Stimulated activated CD8-positive, alpha-beta memory T cell treated with anti-CD3 and anti-CD28 coated beads, Interleukin-12 subunit alpha, Interleukin-12 subunit beta, amount 100 ng/mL, for 24 hours (primary cell): ENCODE results near the gene NRIP3.

Experiments
- DNase-seq: peaks from one replicate; pipeline ENCODE4 v3.0.0-alpha.2; 2020; ENCODE audit errors: extremely low read depth

Gene NRIP3

DNA sequence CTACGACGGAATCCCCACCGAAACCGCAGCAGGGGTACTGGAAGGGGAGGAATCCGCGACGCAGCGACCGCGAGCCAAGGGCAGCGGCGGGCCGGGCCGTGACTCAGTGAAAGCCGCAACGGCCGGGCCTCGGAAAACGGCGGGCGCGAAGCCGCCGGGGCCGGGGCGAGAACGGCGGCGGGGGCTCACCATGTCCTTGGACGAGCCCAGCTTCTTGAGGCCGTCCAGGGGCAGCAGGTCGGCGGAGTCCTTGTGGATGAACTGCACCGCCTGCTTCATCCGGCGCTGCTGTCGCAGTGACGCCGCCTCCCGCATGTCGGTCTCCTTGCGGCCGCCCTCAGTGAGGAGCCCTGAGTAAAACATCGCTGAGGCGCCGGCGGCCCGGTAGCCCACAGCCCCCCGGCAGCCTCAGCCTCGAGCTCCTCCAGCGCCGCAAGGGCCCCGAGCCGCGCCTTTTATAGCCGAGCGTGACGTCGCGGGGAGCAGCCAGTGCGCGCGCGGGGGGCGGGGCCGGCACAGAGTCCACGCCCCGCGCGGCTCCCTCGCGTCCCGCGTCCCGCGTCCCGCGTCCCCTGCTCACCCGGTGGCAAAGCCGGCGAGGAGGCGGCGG is at the start of gene NRIP3:
TSS of gene NRIP3 (minus strand) at position 429 of the 610 bp plus-strand sequence. CDS start at position 363, 66 bp downstream.
- peak; percentile 25 for DNase-seq

GRCh38 chr11:9052316-9052715 is 48.5 kb upstream of the NRIP3 start:
- DNase-seq, result no peak

DNA sequence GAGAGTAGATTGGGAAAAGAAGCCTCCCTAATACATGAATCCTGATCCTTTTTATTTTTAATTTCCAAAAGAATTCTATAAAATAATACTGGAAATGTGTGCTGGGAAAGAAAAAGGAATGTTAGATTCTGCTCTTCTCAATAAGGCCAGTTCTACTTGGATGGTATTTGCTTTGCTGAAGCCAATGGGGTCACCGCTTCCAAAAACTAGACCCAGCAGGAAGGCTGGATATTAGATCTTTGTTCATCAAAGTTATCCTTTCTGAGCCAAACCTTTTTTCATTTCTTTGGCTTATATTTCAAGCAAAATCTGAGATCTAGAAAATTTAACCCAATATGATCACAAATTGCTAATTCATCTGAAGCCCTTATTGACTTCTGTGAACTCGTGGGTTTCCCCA is 46.2 kb upstream of the NRIP3 start:
- no peak for DNase-seq

DNA sequence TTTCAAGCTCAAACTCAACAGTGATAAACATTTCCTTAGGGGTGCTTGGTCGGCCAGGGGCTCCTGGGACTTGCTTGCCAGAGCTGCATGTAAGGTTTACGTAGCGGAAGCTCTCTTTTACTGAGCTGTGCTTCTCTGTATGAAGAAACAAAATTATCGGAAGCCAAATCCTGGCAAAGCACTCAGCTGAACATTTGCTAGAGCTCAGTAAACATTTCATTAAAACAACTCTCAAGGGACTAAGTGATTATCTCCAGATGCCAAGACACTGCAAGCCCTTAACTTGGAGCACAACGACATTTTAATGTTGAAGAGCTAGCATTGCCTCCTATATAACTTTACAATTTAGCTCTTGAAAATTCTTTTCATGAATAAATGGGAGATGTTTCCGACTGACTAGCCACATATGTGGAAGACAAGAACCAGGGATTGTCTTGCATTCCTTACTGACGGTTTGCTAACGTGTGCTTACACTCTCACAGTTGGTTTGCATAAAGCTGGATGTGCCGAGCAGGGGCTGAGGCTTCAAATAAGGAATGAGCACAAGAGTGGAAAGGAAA is 44.2 kb upstream of the NRIP3 start:
- DNase-seq, result no peak

- no peak for DNase-seq
Measured at GRCh38 chr11:9046481-9046880, 42.7 kb upstream of the NRIP3 start.

GRCh38 chr11:9042488-9042887 is 38.7 kb upstream of the NRIP3 start:
- DNase-seq, result no peak

- no peak for DNase-seq
Measured at GRCh38 chr11:9041747-9042146, 37.9 kb upstream of the NRIP3 start.

- DNase-seq, result no peak
Measured at GRCh38 chr11:9040410-9040809, 36.6 kb upstream of the NRIP3 start.

DNA sequence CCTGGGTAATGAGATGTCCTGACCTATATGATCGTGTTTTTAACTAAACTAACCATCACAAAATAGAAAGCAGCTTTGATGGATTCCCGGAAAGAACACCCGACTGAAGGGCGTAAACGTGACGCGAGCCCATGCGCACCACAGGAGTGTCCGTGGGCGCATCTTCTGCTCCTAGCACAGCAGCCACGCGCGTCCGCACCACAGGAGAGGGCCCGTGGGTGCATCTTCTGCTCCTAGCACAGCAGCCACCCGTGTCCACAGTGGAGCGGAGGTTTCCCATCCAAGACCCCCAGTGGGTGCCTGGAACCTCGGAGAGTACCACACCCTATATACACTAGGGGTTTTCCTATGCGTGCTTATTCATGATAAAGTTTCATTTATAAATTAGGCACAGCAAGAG is 36.1 kb upstream of the NRIP3 start:
- no peak for DNase-seq

GRCh38 chr11:9039198-9039597 is 35.4 kb upstream of the NRIP3 start:
- no peak for DNase-seq

DNA sequence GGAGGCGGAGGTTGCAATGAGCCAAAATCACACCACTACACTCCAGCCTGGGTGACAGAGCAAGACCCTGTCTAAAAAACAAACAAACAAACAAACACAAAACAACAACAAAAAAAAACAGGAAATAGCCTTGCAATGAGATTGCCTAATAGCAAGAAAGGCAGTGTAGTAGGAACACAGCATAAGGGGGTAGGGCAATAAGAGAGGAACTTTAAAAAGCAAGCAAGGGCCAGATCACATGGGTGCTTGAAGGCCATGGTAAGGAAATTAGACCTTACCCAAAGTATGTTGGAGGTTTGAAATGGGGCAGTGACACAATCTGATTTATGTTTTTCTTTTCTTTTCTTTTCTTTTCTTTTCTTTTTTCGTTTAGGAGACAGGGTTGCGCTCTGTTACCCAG is 34.7 kb upstream of the NRIP3 start:
- no peak for DNase-seq

GRCh38 chr11:9037963-9038362 is 34.2 kb upstream of the NRIP3 start:
- no peak for DNase-seq

DNA sequence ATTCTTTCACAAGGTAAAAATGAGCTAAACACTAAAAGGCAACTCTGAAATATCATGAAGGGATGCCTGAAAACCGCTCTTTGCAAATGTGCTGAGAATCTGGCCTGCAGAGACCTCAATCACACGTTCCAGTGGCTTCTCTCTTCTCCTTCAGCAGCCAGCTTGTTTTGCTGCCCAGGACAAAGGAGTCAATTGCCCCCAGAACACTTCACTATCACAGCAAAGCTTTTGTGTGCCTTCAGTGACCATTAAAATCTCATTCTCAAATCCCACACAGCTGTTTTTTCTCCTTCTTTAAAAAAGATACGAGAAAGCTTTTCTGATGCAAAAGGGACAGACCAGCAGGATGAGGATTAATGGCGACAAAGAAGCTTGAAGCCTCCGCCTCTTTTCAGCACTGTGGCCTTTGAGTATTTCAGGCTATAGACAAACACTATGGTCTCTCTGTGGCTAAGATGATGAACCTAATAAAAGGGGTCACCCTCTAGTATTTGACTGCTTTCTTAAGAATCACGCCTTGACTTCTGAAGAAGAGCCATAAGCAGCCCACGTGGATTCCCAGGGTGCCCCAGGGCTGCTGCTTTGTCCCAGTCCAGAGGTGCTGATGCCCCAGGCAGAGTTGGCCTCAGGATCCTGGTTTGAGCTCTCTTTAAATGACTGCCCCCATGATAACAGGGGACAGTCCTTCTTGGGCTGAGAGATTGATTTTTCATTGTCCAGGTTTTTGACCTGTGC is 33.4 kb upstream of the NRIP3 start:
- no peak for DNase-seq

DNA sequence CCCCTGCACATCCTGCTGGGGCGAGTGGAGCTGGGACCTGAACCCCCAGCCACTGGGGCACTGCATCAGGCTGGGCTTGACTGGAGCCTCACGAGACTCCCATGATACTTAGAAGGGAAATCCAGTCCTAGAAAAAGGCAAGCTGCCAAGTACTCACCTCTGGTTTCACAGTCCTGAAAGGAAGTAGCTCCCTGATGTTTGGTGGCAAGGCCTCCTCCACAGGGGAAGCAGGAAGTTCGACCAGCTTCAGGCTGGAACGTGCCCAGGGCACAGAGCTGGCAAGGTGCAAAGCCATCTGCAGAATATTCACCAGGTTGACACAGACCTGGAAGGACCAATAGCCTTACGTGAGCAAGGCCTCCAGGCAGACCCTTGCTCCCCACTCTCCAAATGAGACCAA is 26.8 kb upstream of the NRIP3 start:
- no peak for DNase-seq

DNA sequence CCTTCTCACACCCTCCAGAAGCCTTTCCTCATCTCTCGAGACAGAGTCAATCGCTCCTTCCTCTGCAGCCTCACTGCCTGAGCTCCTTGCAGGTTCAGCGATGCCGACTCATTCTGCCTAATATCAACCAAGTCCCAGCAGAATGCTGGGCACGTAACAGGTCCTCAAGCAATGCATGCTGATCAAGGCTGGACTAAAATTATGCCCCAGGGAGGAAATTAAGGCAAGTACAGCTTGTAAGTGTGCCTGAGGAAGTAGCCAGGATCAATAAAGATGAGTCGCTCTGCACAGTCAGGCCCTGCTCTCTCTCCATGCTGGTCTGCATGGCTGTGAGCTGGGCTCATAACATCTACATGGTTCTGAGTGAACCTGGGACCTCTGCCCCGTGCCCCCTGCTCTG is 25.6 kb upstream of the NRIP3 start:
- no peak for DNase-seq

DNA sequence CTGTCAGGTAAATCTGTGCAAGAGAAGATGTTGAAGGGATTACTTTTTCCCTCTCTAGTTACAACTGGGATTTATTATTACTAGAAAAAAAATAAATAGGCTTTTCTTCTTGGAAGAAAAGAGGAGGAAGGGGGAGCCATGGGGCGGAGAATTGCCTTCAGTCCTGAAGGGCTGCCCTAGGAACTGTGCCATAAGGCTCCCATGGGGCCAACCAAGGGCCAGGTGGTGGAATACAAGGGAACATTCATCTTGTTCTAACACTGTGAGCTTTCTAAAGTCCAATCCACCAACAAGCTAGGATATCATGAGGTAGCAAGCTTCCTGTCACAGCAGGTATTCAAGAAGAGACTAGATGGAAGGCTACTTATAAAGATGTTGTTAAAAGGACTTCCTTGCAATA is 24.8 kb upstream of the NRIP3 start:
- no peak for DNase-seq

DNA sequence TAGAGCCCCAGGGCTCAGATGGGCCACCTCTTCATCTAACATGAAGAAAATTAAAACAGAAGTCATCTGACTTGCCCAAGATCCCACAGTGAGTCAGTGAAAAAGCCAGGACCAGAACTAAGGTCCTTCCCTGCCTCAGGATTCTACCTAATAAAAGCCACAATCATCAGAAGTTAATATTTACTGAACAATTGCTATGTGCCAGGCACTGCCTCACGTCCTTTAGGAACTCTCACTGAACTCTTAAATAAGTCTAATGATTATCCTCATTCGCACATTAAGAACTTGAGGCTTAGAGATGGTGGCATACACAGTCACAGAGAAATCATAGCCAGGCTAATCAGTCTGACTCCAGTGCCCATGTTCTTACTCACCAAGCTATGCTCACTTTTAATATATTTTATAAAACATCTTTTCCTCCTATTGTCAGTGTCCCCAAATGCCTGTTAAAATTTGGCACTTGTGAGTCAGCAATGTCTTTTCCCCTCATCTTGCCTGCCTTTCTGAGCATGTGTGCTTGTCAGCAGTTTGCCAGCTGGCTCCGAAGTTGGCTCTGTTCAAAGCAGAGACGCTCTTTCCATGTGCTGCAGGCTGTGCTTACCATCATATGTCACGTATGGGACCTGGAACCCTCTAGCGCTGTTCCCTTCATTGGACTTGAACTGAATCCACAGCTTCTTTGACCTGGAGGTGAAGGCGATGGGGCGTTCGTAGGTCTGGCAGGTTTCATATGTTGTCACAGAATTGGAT is 21.5 kb upstream of the NRIP3 start:
- DNase-seq, result no peak

- DNase-seq, result no peak
Measured at GRCh38 chr11:9022961-9023680, 19.3 kb upstream of the NRIP3 start.

DNA sequence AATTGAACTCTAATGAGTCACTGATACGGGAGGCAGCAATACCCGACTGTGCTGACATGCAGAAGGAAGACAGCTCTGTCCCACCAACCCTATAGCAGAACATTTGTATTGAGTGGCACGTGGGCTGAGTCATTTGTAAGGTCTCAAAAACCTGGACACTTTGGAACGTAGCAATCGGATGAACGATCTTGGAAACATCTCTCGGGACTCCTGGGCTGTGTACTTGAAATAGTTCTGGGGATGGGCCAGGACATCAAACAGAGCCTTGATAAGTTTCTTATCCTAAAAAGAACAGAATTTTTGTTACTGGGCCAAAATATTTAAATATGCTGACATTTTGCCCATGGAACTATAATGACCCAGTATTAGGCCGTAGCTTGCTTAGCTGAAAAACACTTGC is 17.1 kb upstream of the NRIP3 start:
- DNase-seq, result no peak

DNA sequence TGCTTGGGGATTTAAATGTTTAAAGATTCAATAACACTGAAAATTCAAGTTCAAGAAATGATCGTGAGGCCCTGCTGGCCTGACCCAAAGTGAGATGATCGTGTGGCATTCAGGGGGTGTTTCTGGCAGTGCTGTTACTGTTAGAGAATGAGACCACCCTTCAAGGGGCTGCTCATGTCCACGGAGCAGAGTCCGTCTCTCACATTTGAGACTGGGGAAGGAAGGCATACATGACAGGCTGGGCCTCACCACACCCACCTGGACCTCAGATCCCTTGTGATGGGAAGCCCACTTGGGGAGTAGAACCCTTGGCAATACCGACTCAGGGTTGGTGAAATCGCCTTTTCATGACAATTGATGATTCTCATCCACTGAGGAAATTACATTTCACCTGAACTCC is 16.1 kb upstream of the NRIP3 start:
- DNase-seq, result no peak

- no peak for DNase-seq
Measured at GRCh38 chr11:9017773-9018172, 14.0 kb upstream of the NRIP3 start.
